ENCODE results near the gene MPDU1.
A peak's percentile ranks its signal among the peaks of the same experiment; 100 is the strongest.

Gene MPDU1

DNA sequence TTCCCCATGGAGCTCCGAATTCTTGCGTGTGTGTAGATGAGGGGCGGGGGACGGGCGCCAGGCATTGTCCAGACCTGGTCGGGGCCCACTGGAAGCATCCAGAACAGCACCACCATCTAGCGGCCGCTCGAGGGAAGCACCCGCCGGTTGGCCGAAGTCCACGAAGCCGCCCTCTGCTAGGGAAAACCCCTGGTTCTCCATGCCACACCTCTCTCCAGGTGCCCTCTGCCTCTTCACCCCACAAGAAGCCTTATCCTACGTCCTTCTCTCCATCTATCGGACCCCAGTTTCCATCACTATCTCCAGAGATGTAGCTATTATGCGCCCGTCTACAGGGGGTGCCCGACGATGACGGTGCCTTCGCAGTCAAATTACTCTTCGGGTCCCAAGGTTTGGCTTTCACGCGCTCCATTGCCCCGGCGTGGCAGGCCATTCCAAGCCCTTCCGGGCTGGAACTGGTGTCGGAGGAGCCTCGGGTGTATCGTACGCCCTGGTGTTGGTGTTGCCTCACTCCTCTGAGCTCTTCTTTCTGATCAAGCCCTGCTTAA is 22.6 kb upstream of the MPDU1 start:
- peak; percentile 97 for DNase-seq

- DNase-seq: peak; percentile 96
These were observed 22.0 kb upstream of the MPDU1 start, which contains the start of gene SENP3 for GRCh38 chr17:7561589-7562207. SENP3 (plus strand) TSS chr17:7561919; CDS start chr17:7563077, 1,158 bp downstream.

GRCh38 chr17:7562208-7562605 is 21.4 kb upstream of the MPDU1 start:
- DNase-seq: no peak

GRCh38 chr17:7563115-7563869 is 20.4 kb upstream of the MPDU1 start:
- no peak for DNase-seq

DNA sequence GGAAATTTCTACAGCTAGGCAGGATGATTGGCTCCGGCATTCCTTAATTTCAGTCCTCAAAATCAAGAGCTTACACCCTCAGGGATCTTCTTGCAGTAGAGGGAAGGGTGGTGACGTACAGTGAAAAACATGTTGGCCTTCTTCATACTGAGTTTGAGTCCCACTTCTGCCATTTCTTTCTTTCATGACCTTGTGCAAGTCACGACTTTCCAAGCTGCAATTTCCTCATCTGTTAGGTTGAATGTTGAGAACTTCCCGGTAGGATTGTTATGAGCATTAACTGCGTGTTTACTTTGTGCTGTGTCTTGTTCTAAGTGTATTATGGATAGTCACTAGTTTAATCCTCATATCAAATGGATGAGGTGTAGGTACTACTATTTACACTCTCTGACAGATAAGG is 14.1 kb upstream of the MPDU1 start:
- no peak for DNase-seq

- DNase-seq: no peak
These were observed 13.3 kb upstream of the MPDU1 start for GRCh38 chr17:7570351-7570750.

DNA sequence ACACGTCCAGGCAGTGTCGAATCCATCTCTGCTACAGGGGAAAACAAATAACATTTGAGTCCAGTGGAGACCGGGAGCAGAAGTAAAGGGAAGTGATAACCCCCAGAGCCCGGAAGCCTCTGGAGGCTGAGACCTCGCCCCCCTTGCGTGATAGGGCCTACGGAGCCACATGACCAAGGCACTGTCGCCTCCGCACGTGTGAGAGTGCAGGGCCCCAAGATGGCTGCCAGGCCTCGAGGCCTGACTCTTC is 11.4 kb upstream of the MPDU1 start:
- DNase-seq: no peak

DNA sequence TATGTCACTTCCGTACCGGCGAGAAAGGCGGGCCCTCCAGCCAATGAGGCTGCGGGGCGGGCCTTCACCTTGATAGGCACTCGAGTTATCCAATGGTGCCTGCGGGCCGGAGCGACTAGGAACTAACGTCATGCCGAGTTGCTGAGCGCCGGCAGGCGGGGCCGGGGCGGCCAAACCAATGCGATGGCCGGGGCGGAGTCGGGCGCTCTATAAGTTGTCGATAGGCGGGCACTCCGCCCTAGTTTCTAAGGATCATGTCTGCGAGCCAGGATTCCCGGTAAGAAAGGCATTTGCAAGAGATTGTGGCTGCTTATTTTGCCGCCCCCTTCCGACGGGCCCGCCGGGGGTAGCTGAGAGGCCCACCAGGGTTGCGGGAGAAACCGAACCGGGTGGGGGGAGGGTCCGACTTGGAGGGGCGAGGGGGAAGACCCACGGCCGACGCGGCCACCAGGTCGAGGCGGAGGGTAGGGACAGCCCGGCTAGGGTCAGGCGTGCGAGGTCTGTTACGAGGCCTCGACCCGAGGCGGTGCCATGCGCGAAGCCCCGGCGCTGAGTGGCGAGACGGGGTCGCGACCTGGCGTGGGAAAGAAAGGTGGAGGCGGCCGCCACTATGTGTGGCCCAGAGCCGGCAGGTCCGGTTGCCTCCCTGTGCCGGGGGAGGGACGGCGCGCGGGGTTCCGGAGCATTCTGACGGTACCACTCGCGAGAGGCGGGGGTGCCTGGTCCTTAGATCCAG is 10.9 kb upstream of the MPDU1 start:
- DNase-seq: peak; percentile 100

GRCh38 chr17:7573324-7574080 is 10.2 kb upstream of the MPDU1 start:
- DNase-seq: peak; percentile 96

DNA sequence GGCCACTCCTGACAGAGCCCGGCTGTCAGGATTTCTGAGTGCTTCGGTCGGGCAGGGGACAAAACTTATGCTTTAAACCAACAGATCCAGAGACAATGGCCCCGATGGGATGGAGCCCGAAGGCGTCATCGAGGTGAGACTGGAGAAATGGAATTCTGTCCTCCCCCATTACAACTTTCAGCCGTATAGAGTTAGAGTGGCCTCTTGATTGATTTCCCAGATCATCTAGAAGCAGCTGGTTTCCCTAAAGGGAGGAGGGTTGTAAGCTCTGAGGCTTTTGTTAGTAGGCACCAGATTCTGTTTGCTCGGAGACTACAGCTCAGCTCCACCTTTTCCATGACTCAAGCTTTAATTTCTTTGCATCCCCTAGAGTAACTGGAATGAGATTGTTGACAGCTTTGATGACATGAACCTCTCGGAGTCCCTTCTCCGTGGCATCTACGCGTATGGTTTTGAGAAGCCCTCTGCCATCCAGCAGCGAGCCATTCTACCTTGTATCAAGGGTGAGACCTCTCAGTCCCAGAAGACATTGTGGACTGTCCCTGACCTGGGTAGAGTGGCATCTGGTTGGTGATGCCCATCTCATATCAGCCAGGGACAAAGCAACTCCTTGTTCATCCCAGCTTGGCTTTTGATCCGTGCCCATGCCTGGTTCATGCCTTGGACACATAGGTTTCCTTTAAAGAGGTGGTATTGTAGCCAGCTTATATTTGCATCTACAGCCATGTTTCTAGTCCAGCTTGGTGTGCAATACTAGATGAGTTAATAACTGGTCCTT is 9.3 kb upstream of the MPDU1 start:
- no peak for DNase-seq

- DNase-seq: no peak
These were observed 8.2 kb upstream of the MPDU1 start for GRCh38 chr17:7575481-7575883.

DNA sequence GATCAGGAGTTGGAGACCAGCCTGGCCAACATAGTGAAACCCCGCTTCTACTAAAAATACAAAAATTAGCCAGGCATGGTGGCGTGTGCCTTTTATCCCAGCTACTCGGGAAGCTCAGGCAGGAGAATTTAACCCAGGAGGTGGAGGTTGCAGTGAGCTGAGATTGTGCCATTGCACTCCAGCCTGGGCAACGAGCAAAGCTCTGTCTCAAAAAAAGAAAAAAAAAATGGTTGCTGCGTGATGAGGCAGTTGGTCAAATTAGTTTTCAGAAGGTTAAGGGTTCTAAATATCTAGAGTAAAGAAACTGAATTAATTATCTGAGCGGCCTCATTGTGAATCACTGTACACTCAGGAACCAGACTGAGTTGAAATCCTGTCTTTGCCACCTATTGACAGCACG is 7.7 kb upstream of the MPDU1 start:
- DNase-seq: no peak

DNA sequence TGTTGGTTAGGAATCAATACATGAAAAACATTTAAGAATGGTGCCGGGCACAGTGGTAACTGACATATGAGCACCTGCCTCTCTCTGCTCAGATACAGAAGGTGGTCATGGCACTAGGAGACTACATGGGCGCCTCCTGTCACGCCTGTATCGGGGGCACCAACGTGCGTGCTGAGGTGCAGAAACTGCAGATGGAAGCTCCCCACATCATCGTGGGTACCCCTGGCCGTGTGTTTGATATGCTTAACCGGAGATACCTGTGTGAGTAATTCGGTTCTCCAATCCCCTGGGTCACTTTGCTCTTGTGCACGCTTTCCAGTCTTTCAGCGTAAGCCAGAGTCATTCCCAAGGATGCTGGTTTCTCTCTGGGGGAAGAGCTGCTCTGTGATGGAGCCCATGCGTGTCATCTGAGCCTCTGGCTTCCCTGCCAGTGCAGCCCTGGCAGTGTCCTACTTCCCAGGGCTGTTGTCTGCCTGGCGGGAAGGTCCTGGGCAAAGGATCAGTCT is 7.2 kb upstream of the MPDU1 start:
- no peak for DNase-seq

DNA sequence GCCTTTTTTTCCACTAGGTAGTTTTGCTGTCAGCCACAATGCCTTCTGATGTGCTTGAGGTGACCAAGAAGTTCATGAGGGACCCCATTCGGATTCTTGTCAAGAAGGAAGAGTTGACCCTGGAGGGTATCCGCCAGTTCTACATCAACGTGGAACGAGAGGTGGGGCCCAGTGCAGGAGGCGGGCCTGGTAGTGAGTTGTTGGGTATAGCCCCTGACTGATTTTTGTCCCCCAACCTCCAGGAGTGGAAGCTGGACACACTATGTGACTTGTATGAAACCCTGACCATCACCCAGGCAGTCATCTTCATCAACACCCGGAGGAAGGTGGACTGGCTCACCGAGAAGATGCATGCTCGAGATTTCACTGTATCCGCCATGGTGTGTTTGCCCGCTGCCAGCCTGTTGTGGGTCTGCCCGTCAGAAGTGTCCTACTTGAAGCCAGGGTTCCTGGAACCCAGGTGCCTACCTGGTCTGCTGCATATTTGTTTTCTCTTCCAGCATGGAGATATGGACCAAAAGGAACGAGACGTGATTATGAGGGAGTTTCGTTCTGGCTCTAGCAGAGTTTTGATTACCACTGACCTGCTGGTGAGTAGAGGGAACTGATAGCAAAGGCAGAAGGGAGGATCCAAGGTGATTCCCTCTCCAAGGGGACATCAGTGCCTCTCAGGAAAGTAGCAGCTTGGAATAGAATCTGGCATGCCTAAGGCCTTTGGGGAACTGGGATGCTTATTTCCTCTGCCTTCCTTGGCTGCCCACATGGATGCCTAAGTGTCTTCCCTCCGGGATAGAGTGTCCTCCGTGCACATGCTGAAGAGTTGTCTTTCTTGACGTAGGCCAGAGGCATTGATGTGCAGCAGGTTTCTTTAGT is 6.1 kb upstream of the MPDU1 start:
- DNase-seq: no peak

DNA sequence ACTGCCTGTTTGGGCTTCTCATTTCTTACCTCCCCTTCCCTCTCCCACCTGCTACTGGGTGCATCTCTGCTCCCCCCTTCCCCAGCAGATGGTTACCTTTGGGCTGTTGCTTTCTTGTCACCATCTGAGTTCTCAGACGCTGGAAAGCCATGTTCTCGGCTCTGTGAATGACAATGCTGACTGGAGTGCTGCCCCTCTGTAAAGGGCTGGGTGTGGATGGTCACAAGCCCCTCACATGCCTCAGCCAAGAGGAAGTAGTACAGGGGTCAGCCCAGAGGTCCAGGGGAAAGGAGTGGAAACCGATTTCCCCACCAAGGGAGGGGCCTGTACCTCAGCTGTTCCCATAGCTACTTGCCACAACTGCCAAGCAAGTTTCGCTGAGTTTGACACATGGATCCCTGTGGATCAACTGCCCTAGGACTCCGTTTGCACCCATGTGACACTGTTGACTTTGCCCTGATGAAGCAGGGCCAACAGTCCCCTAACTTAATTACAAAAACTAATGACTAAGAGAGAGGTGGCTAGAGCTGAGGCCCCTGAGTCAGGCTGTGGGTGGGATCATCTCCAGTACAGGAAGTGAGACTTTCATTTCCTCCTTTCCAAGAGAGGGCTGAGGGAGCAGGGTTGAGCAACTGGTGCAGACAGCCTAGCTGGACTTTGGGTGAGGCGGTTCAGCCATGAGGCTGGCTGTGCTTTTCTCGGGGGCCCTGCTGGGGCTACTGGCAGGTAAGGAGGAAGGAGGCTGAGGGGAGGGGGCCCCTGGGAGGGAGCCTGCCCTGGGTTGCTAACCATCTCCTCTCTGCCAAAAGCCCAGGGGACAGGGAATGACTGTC is 4.4 kb upstream of the MPDU1 start, which contains the start of gene CD68:
CD68 (plus strand) TSS at position 638 of the 833 bp plus-strand sequence; CDS start at position 678, 40 bp downstream.
- DNase-seq: peak; percentile 50

- DNase-seq: no peak
These were observed 3.6 kb upstream of the MPDU1 start for GRCh38 chr17:7579834-7580603.

- no peak for DNase-seq
These were observed 2.8 kb upstream of the MPDU1 start for GRCh38 chr17:7580604-7581575.

Data from eye (tissue), 1 donor.